HAP-1 (cell line): ENCODE data around the gene LZTS2.

ENCODE experiments used
- DNase-seq, 2 experiments: peaks; one replicate each; pipeline ENCODE4 v3.0.0-alpha.2; 2016 to 2020; ENCODE audit warnings: low spot score in 2 of 2
- H3K27me3 ChIP-seq: fragments of 250-450 bp; sonication (Bioruptor Pico); 2 replicates; pipeline ENCODE4 v1.5.1; 2020; ENCODE audit warnings: low read depth, mild to moderate bottlenecking, moderate library complexity
- H3K36me3 ChIP-seq: fragments of 250-450 bp; sonication (Bioruptor Pico); replicated peaks from 2 replicates; pipeline ENCODE4 v1.5.1; 2020; ENCODE audit warnings: mild to moderate bottlenecking
- H3K4me1 ChIP-seq: fragments of 250-450 bp; sonication (Bioruptor Pico); 2 replicates; pipeline ENCODE4 v1.5.1; 2020; ENCODE audit warnings: mild to moderate bottlenecking
- H3K4me3 ChIP-seq: fragments of 250-450 bp; sonication (Bioruptor Pico); 2 replicates; pipeline ENCODE4 v1.5.1; 2020; ENCODE audit warnings: mild to moderate bottlenecking, moderate library complexity
- H3K9me3 ChIP-seq: fragments of 250-450 bp; sonication (Bioruptor Pico); 2 replicates; pipeline ENCODE4 v1.5.1; 2020; ENCODE audit warnings: mild to moderate bottlenecking, moderate library complexity
- in situ Hi-C: fragments of 300-500 bp; cut with MboI; formaldehyde crosslinking; loops from 3 replicates; pipeline ENCODE4 v1.14.3; 2020; ENCODE audit warnings: low sequenced_read_pairs, inconsistent platforms, mixed read lengths

Gene LZTS2

GRCh38 chr10:100999742-101000126, at the start of gene LZTS2:
LZTS2 (plus strand) TSS chr10:100999808; CDS start chr10:101002539, 2,731 bp downstream.
- in situ Hi-C loops: no loop called here
- Histone ChIP-seq H3K36me3 (peaks cover 30% of the 10 kb centered on the region), H3K27me3 (no peaks in the 10 kb centered on the region), H3K4me3 (peak within 1 kb of the TSS; percentile 74), H3K9me3 (no peaks in the 10 kb centered on the region), H3K4me1 (peaks cover 27% of the 10 kb centered on the region)
- no peak for DNase-seq

DNA sequence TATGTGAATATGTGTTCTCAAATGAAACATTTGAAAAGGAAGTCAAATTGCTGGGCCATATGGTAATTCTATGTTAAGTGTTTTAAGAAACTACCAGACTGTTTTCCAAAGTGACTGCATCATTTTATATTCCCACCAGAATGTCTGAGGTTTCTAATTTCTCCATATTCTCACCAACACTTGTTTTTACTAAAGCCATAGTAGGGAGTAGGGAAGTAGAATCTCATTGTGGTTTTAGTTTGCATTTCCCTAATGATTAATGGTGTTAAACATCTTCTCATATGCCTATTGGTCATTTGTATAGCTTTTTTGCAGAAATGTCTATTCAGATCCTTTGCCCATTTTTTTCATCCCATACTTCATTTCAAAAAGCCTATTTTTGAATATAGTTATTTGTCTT, 39.4 kb upstream of the LZTS2 start:
- in situ Hi-C loops: no loop called here
- H3K9me3 ChIP-seq: no peaks in the 10 kb centered on the region

DNA sequence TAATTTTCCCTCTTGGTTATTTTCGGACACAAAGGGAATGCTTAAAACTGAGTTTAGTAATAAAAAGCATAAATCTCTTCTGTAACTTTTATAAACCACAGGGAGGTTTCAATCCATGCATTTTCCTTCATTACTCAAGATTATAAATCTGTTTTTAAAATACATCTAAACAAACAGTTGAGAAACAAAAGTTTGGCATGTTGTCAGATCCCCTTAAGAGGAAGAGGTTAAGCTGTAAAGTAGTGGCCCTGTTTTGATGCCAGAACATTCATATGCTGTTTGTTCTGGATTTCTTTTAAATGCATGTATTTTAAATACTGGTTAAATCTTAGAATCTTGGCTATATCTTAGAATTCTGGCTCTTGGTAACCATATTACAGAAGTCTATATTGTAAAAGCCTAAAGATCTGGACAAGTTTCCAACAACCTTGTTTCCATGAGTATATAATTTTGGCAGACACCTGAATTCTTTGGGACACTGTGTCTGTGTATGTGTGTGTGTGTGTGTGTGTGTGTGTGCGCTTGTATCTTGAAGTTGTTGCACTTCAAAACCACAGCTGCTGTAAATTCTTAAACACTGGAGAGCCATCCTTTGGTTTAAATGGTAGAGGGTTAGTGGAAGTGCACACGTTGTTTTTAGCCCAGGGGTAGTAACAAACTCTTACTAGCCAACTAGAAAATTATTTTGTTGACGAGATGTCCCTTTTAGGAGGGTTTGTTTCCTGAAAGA, 37.1 kb upstream of the LZTS2 start:
- H3K4me1 ChIP-seq: no peaks in the 10 kb centered on the region
- in situ Hi-C loops: no loop called here
- peaks cover 29% of the 10 kb centered on the region for H3K36me3 ChIP-seq
- H3K4me3 ChIP-seq: no peak overlapping the region
- H3K27me3 ChIP-seq: no peaks in the 10 kb centered on the region
- DNase-seq: no peak
- H3K9me3 ChIP-seq: no peaks in the 10 kb centered on the region

More for the DNA sequence above, 39.4 kb upstream of the LZTS2 start:
- Histone ChIP-seq H3K4me1 (no peaks in the 10 kb centered on the region), H3K27me3 (no peaks in the 10 kb centered on the region), H3K36me3 (peaks cover 34% of the 10 kb centered on the region), H3K4me3 (no peak overlapping the region)
- no peak for DNase-seq

DNA sequence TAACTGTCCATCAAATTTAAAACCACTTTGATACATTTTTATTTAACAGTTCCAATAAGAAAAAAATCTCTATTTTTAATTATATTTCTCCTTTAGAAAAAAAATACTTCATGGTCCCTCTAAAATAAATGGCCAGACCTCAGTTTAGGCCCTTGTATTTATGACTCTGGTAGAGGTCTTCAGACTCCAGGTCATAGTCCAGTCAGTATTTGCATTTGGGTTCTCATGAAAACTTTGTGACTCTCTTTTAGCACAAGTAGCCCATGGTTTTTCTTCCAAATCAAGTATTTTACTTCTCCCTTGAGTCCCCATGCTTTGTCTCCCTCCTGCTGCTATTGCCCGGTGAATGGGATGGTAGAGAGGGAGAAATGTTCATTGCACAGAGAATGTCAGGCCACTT, 35.8 kb upstream of the LZTS2 start:
- DNase-seq: no peak
- Histone ChIP-seq H3K36me3 (peaks cover 25% of the 10 kb centered on the region), H3K27me3 (no peaks in the 10 kb centered on the region), H3K4me3 (no peak overlapping the region), H3K4me1 (no peaks in the 10 kb centered on the region), H3K9me3 (no peaks in the 10 kb centered on the region)
- in situ Hi-C loops: no loop called here

- in situ Hi-C loops: no loop called here
- no peaks in the 10 kb centered on the region for H3K27me3 ChIP-seq
- DNase-seq: no peak
- H3K4me1 ChIP-seq: 0 out of 2 replicates have a peak, but pooled peaks cover 4% of the 10 kb centered on the region
- H3K36me3 ChIP-seq: peaks cover 11% of the 10 kb centered on the region
- H3K9me3 ChIP-seq: no peaks in the 10 kb centered on the region
- no peak overlapping the region for H3K4me3 ChIP-seq
These were observed 33.8 kb upstream of the LZTS2 start for GRCh38 chr10:100965820-100966219.

DNA sequence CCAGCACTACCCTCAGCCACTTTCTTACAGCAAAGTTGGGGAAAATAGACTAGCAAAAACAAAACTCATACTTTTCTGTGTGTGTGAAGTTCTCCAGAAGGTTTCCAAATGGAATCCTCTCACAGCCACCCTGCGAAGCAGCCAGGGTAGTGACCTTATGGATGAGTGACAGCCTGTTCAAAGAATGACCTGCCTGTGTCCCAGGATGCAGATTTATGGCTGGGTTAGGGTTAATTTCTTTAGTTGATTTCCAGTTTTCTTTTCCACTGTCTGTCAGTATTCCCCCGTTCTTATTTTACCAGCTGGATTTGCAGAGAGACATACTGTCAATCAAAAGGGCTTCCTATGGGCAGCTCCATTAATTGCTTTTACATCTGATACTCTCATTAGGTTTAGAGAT, 32.7 kb upstream of the LZTS2 start:
- Histone ChIP-seq H3K27me3 (no peaks in the 10 kb centered on the region), H3K4me1 (0 out of 2 replicates have a peak, but pooled peaks cover 4% of the 10 kb centered on the region), H3K4me3 (no peak overlapping the region), H3K36me3 (peaks cover 7% of the 10 kb centered on the region), H3K9me3 (no peaks in the 10 kb centered on the region)
- in situ Hi-C loops: no loop called here
- DNase-seq: no peak

DNA sequence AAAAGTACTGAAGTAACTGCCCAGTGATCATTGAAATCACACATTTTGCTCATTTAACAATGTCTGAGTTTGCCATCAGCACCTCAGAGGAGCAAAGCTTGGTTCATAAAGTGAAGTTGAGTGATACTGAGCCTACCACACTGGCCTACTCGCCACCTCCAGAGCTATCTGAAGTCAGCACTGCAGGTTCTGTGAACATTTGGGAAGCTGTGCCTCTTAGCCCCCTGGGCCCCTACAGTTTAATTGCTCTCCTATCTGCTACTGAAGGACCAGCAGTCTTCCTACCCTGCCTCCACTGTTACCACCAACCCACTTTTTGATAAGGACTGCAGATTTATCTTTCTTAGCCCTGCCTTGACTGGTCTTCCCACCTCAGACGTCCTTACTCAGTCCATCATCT, 32.3 kb upstream of the LZTS2 start:
- Histone ChIP-seq H3K27me3 (no peaks in the 10 kb centered on the region), H3K9me3 (no peaks in the 10 kb centered on the region), H3K4me1 (0 out of 2 replicates have a peak, but pooled peaks cover 4% of the 10 kb centered on the region), H3K4me3 (no peak overlapping the region), H3K36me3 (peaks cover 5% of the 10 kb centered on the region)
- DNase-seq: no peak
- in situ Hi-C loops: no loop called here

DNA sequence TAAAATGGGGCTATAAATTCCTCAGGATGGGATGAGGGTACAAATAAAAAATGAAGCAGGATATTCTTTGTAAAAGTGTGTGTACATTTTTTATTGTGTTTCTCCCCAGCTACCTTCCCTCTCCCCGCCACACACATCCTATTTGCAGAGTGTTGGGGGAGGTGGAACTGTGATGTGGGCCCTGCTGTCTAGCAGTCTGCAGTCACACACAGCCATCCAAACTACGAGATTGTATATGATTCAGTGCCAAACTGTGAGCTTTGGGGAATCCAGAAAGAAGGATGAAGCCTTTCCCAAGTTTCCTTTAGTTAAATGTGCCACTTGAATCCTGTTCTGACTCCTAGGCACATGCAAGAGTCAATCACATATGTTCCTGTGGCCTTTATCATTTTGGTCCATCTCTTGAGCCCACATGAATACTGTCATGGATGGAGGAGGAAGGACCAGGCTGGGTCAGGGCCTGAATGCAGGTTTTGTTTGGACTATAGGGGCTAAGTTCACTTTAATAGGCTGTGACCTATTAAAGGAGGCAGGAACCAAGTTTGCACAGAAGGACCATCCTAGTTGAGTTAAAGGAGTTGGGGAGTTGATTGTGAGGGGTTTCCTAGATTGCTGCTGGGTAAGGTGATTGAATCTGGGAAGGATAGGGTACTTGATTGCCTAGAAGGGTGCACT, 31.4 kb upstream of the LZTS2 start:
- 0 out of 2 replicates have a peak, but pooled peaks cover 4% of the 10 kb centered on the region for H3K4me1 ChIP-seq
- H3K36me3 ChIP-seq: no peaks in the 10 kb centered on the region; the same call in 1 of the 2 replicates
- no peak for DNase-seq
- no peaks in the 10 kb centered on the region for H3K9me3 ChIP-seq
- no peaks in the 10 kb centered on the region for H3K27me3 ChIP-seq
- H3K4me3 ChIP-seq: no peak overlapping the region
- in situ Hi-C loops: no loop called here

- no peaks in the 10 kb centered on the region for H3K27me3 ChIP-seq
- H3K9me3 ChIP-seq: no peaks in the 10 kb centered on the region
- H3K4me3 ChIP-seq: peak overlapping the region; percentile 55
- no peaks in the 10 kb centered on the region; the same call in 1 of the 2 replicates for H3K36me3 ChIP-seq
- in situ Hi-C loops: no loop called here
- no peak for DNase-seq
- H3K4me1 ChIP-seq: 0 out of 2 replicates have a peak, but pooled peaks cover 4% of the 10 kb centered on the region
These were observed 30.8 kb upstream of the LZTS2 start for GRCh38 chr10:100968863-100969186.

- Histone ChIP-seq H3K36me3 (no peaks in the 10 kb centered on the region; the same call in 1 of the 2 replicates), H3K4me1 (0 out of 2 replicates have a peak, but pooled peaks cover 4% of the 10 kb centered on the region), H3K27me3 (no peaks in the 10 kb centered on the region), H3K4me3 (peak within 1 kb of the TSS; percentile 55), H3K9me3 (no peaks in the 10 kb centered on the region)
- in situ Hi-C loops: no loop called here
- DNase-seq: peak; percentile 15 to 79
These were observed 30.2 kb upstream of the LZTS2 start, which contains the start of gene SEMA4G for GRCh38 chr10:100969187-100970075. SEMA4G (plus strand) TSS chr10:100969504; CDS start chr10:100972913, 3,409 bp downstream.

- 0 out of 2 replicates have a peak, but pooled peaks cover 4% of the 10 kb centered on the region for H3K4me1 ChIP-seq
- in situ Hi-C loops: no loop called here
- H3K36me3 ChIP-seq: no peaks in the 10 kb centered on the region; the same call in 1 of the 2 replicates
- H3K9me3 ChIP-seq: no peaks in the 10 kb centered on the region
- peak in 1 of 2 experiments; percentile 48 for DNase-seq
- no peaks in the 10 kb centered on the region for H3K27me3 ChIP-seq
- H3K4me3 ChIP-seq: peak overlapping the region; percentile 55
These were observed 29.3 kb upstream of the LZTS2 start for GRCh38 chr10:100970076-100970913.

DNA sequence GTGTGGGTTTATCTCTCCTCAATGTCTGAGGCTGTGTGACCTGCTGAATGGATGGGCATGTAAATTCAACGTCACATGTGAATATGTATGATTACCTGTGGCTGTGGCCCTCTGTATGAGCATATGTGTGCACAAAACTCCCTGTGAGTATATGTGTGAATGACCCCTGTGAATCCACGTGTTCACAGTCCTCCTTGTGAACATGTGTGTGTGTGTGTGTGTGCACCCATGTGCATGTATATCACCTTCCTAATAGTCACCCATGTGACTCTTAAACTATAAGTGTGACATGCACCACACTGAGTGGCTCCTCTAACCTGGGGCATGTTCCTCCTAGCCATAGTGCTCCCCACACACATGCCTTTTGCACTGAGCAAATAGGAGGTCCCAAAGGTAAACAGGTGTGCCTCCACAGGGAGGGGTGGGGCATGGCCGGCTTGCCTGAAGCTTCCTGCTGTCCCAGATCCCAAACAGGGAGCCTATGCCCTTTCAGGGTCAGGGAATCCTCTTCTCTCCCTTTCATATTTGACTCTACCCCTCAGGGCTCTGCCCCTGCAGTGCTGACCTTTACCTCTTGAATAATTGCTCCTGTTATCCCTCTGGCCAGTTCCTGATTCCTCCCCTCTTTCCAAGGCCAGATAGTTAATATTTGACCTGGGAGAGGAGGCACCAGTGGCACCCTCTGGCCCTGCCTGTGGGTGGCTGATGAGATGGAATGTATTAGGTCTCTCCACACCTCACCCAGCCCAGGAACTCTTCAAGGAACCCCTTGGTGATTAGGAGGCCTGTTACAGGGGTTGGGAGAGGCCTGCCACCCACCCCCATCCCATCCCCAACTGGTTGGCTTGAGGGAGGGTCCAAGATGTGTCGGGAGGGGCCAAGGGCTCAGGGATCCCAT, 28.4 kb upstream of the LZTS2 start:
- H3K36me3 ChIP-seq: no peaks in the 10 kb centered on the region
- H3K9me3 ChIP-seq: no peaks in the 10 kb centered on the region
- no peak for DNase-seq
- 0 out of 2 replicates have a peak, but pooled peaks cover 4% of the 10 kb centered on the region for H3K4me1 ChIP-seq
- H3K27me3 ChIP-seq: no peaks in the 10 kb centered on the region
- in situ Hi-C loops: no loop called here
- H3K4me3 ChIP-seq: no peak overlapping the region
